CD4-positive, alpha-beta T cell treated with Interleukin-10 for 1 hour (primary cell): Measurements from ENCODE around the gene ZNF329.

Experiments used
- DNase-seq: peaks from one replicate; pipeline ENCODE4 v3.0.0-alpha.2; 2020

Gene ZNF329

DNA sequence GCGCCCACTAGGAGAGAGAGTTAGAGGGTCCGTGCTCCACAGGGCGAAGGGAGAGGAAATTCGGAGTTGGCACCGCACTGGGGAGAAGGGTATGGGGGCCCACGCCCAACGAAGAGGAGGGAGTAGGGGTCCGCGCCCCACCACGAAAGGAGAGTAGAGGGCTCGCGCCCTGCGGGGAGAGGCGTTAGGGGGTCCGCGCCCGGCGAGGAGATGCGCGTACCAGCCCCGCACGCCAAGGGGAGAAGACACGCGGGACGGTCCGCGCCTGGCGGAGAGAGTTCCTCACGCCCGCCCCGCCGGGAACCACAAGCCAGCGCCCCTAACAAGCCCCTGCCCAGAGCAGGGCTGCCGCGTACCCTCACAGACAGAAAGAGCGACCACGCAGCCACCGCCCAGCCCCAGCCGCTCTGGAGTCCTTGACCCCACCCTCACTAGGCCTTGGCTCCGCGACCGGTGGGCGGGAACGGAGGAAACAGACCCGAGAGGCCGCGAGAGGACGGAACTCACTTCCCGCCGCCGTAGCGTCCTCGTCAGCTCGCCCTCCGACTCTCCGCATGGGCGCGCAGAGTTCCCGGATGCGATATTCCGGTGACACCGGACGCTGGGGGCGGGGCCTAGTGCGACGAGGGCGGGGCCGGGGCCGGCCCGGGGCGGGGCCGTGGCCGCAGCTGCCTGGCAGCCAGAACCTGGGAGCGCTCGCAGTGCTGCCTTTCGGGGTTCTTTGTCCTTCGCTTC, 32.6 kb downstream of the ZNF329 start:
- DNase-seq, result no peak

DNA sequence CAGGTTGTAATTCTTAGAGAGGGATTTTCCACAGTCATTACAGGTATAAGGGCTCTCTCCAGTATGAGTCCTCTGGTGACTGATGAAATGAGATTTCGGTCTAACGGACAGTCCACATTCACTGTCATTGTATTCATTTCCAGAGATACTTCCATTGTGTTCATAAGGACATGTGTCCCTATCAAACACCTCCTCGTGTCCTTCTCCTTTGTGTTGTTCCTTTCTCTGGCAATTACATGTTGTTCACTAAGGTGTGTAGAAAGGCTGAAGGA, 42.1 kb downstream of the ZNF329 start:
- no peak for DNase-seq

DNA sequence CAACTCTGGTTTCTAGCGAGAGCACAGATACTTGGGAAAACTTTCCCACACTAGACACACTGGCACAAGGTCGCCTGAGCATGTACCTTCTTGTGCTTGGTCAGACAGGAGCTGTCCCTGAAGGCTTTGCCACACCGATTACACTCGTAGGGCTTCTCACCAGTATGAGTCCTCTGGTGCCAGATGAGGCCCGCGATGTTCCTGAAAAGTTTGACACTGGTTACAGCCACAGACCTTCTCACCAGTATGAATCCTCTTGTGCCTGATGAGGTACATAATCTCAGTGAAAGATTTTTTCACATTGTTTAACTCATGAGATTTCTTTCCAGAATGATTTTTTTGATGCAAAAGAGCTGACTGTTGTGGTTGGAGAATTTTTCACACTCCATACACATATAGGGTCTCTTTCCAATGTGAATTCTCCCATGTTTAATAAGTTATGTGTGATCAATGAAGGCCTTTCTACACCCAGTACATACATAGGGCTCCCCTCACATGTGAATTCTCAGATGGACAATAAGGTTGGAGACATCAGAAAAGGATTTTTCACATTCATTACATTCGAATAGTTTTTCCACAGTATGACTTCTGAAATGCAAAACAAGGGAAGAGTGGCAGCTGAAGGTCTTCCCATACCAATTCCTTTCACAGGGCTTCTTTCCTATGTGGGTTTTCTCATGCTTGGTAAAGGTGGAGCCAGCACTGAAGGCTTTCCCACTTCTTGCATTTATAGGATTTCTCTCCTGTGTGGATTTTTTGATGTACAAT, 42.6 kb downstream of the ZNF329 start:
- DNase-seq, result no peak

DNA sequence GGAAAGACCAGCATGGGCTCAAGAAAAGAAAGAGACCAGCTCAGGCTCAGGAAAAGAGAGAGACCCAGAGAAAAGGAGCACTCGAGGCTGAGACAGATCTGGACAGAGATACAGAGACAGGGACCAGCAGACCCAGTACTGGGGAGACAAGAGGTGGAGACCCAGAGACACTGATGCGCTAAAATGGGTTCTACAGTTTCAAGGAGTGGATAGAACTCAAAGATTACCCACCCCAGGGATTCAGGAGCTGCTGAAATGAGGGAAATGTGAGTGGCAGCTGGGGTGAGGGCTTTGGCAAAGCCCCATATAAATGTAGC, 51.9 kb downstream of the ZNF329 start:
- DNase-seq, result no peak

DNA sequence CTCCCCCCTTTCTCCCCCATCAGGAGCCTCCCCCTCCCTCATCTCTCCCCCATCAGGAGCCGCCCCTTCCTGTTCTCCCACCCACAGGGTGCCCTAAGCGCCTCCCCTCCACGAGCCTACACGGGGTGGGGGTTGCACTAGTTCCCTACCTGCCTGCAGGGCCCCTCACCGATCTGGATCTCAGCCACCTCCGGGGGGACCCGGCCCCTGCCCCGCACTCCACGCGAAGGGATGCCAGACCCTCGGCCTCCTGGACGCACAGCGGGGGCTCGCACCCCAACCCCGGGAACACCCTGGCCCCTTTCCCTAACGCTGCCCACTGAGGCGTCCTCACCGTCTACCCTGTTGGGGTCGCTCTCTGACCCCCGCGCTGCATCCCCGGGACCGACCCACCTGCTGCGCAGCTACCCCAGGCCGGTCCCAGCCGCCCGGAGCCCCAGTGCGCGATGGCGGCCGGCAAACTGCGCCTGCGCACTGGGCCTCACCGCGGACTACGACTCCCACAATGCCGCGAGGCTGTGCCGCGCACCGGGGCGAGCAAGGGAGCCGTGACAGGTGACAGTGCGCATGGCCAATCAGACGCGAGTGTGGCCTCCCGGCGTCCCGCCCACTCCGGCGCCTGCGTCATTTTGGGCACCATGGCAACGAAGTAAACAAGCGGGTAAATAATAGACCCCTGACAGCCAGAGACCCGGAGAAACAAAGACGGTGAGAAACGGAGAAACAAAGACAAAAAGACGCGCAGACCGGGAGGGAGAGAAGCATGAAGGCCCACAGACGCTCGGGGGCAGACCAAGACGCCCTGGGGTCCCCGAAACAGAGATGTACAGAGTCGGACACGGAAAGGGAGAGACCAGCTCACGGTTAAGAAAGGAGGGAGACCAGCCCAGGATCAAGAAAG, 52.6 kb downstream of the ZNF329 start, which contains the start of gene ZSCAN18:
Gene ZSCAN18 (minus strand): TSS at position 451 of the 901 bp plus-strand sequence. CDS start 7,964 bp downstream, outside the sequence.
- DNase-seq, result peak; percentile 98

DNA sequence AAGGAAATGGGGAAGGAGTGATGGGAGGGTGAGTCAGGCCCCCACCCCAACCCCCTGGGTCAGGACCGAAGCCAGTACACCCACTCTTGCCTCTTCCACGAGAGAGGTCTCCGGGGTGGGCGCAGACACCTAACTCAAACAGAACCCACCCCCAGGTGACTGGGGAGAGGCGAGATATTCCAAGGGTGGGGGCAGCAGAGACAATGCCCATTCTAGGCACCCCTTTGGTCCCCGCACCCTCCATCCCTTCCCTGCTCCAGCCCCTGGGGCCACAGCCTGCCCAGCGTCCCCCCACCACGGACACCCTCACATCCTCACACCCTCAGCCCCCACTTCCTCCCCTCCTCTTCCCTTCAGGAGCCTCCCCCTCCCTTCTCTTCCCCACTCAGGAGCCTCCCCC, 53.2 kb downstream of the ZNF329 start:
- no peak for DNase-seq

DNA sequence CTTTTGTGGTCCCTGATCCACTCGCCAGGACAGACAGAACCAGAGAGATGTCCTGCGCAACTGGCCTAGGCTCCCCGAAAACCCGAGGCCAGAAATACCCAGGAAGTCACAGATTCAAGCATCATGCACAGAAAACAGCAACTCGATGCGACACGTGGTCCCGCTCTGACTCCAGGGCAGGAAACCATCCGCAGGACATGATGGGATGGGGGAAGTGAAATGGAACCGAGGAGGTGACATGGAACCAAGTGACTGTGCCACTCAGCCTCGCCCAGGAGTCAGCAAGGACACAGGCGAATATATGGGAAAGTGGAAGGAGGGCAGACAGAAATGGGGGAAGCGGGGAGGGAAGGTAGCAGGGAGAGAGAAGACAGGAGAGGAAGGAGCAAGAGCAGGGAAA, 53.7 kb downstream of the ZNF329 start:
- DNase-seq, result no peak

DNA sequence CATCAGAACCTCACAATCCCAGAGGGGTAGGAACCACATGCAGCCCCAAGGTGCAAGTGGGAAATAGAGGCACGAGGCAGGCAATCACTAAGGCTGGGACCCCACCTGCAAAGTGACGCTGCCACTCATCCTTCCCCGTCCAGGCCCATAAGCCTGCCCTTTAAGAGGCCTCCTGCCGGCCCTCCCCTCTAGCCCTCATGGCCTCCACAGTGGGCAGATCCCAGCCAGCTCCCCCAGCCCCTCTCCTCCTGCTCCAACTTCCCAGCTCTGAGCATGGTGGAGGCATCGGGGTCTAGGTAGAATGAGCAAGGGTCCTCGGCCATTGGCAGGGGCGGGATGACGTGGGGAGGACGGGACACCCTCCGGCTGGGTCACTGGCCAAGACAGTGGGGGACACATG, 55.3 kb downstream of the ZNF329 start:
- DNase-seq, result no peak

DNA sequence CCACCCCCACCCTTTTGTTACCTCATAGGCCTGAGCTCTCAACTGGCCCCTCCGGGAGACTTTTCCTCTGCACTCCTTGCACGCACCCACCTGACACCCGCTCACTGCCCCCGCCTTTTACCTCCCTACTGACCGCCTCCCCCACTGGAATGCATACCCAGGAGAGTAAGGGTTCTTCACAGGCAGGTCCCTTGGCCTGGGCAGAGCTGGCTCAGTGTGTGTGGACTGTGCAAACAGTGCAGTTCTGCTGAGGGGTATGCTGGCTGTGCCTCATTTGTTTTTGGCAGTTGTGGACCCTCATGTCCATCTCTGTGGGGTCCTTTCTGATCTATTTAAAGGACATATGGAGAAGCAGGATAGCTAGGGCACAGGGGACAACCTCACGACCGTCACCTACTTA, 57.5 kb downstream of the ZNF329 start:
- DNase-seq, result no peak

DNA sequence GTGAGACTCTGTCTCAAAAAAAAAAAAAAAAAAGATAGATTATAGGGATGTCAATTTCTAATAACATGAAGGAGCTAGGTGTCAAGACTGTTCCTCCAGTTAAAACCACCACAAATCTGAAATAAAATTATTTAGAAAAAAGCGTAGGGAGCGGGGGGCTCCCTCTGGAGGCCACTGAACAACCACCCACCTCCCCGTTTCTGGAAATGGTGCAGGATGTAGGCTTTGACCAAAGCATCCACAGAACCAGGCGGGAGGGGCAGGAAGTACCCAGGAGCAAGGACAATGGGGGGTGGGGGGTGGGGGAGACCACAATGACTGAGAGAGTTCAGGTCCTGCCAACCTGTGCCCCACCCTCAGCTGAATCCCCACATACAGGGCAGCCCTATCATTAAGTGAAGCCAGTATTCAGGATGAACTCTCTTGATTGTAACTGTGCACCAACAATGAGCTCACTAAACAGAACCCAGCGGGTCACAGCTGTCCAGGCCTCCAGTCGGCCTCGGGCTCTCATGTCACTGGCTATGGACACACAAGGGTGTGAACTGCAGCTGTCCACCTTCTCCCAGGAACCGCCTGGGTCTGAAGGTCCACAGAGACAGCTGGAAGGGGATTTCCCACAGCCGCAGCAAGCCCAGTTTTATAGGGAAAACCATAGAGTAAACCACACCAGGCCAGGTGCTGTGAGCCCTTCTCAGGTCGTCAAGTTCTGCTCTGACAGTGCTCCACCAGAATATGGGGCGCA, 59.2 kb downstream of the ZNF329 start:
- DNase-seq, result no peak

DNA sequence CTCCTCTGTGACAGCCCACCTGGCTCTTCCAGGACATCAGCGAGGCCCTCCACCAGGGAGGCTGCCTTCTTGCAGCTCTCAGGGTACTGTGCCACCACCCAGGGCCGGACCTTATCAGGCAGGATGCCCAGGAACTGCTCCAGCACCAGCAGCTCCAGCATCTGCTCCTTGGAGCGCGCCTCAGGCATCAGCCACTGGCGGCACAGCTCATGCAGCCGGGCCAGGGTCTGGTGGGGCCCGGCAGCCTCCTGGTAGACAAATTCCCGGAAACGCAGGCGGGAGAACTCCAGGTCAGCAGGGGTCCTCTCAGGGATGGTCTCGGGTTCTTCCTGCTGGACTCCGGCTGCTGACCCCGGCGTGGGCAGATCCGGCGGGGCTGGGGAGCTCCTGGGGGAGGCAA, 60.7 kb downstream of the ZNF329 start:
- no peak for DNase-seq

DNA sequence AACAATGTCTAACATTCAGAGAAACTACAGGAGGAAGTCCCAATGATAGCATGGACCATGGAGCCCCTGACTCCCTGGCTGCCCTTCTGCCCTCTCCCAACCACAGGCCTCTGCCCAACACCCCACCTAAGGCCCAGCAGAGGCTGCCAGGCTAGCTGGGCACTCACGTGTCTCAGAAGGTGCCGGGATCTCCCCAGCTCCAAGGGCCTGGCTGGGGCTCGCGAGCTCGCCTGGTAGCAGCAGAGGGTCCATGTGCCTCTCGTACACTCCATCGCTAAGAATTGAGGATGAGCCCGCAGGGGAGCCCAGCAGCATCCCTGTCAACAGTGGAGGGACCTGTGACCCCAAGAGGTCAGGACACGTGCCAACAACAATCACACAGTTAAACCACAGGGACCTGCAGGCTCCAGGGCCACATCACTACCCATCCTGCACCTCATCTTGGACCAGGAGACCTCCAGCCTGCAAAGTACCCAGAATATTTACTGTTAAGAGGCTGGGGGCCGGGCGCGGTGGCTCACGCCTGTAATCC, 62.0 kb downstream of the ZNF329 start:
- DNase-seq, result no peak

DNA sequence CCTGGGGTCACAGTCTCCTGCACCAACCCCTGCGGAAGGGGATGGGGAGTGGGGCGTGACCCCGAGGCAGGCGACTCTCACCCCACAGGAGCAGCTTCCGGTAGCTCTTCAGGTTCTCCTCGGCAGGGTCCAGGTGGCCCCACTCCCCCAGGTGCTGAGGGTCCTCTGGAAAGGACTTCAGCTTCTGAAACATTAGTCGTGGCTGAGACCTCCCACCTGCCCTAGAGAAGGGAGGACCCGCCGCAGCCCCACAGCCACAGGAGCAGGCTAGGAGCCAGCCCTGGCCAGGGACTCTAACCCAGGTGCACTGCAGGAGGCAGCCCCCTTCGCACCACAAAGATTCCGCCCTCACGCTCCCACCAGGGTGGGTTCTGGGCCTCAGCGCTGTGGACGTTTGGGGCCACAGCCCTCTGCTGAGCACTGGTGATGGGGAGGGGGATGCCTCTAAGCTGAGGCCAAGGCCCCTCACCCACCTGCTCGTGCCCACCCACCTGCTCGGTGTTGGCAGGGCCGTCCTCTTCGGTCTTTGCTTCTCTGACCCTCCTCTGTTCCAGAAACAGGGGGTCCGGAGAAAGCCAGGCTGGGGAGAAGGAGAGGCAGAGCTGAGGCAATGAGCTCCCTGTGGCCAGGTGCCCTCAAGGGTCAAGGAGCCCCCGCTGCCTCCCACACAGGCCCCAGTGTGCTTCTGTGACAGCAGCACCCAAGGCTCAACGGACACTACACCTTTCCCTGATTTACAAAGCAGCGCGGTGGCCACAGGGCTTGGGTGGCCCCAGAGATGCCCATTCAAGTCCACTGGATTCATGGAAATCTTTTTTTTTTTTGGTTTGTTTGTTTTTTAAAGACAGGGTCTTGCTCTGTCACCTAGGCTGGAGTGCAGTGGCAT, 63.5 kb downstream of the ZNF329 start:
- DNase-seq, result no peak

DNA sequence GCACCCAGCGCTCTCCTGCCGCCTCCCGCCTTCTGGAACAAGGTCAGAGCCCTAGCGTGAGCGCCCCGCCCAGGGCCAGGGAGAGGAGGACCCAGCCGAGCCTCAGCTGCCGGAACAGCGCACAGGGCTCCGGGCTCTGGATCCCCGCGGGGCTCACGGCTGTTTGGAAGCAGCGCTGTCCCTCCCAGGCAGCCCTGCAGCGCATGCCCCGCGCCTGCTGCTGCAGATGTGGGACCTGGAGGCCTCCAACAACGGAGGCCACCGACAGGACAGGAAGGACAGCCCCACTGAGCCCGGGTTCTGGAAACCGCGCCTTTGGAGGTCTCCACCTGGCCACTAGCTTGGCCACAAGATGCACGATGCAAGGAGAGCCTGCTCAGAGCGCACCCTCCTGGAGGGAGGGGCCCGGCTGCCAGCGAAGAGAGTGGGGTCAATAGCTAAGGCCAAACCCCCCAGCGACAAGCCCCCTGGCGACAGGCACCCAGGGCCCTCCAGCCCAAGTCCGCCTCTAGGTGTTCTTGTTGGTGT, 65.2 kb downstream of the ZNF329 start:
- no peak for DNase-seq

DNA sequence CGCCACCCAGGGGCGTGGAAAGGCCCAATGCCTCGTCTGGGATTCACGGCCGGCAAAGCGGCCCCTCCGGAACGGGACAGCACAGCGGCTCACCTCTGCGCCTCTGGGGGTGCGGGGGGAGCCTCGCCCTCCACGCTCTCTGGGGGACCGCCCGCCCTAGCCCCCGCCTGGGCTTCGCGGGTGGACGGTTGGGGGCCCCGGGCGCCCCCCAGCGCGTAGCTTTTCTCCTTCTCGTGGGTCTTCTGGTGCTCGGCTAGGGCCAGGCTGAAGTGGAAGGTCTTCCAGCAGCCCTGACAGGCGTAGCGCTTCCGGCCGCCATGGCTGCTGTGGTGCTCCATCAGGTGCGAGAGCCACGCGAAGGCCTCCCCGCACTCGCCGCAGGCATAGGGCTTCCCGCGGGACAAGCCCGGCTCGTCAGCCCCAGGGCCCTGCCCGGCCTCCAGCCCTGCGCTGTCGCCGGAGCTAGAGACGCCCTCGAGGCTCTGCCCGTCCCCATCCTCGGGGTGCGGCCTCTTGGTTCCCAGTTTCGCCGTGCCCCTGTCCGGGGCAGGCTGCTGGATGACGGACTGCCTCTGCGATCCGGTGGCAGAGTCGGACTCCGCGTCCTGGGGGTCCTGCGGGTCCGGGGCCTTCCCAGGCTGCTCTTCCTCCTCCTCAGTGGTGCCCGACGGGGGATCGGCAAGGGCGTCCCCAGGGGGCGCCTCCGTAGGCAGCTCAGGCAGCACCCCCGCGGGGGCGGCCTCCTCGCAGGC, 65.8 kb downstream of the ZNF329 start:
- no peak for DNase-seq

DNA sequence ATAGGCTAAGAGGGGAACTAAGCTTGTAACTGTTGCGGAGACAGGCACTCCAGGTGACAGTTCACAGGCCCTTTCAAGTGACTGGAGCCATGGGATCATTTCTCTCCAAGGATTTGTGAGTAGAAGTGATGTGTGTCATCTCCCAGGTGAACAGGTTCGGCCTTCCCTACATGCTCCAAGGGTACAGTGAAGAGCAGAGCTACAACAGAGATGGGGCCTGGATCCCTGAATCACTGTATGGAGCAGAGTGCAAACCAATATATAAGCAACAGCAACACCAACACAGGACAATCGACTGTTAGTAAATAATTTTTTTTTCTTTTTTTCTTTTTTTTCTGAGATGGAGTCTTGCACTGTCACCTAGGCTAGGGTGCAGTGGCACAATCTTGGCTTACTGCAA, 67.6 kb downstream of the ZNF329 start:
- DNase-seq, result no peak

DNA sequence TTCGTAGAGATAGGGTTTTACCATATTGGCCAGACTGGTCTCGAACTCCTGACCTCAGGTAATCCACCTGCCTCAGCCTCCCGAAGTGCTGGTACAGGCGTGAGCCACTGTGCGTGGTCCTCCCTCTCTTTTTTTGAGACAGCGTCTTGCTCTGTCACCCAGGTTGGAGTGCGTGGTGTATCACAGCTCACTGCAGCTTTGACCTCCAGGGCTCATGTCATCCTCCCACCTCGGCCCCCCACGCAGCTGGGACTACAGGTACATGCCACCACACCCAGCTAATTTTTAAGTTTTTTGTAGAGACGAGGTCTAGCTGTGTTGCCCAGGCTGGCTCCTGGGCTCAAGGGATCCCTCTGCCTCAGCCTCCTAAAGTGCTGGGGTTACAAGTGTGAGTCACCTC, 70.8 kb downstream of the ZNF329 start:
- DNase-seq, result no peak
